Liver (tissue), 9 donors: ENCODE results near the gene PADI3. TPM values are rescaled to one million over a fixed set of nuclear protein-coding genes. Genes with fewer than 3 reads are reported as not detected.

Experiments
- DNase-seq: peaks from one replicate; pipeline ENCODE4 v3.0.0-alpha.2; 2017; ENCODE audit warnings: low spot score
- H3K27ac ChIP-seq, 2 donors: one replicate each; pipeline ENCODE4 v1.7.0; 2013; ENCODE audit warnings: inconsistent platforms in 2 of 2, low read length in 2 of 2, control low read depth in 1 of 2, low read depth in 1 of 2, mild to moderate bottlenecking in 1 of 2
- H3K27me3 ChIP-seq, 4 donors: one replicate each; pipeline versions ENCODE4 v1.6.1 to v1.7.0; 2013; ENCODE audit warnings: low read length in 3 of 4, inconsistent platforms in 1 of 4, mild to moderate bottlenecking in 1 of 4, moderate library complexity in 1 of 4; ENCODE audit not compliant: control insufficient read depth in 4 of 4, insufficient read depth in 4 of 4
- H3K36me3 ChIP-seq, 4 donors: one replicate each; pipeline versions ENCODE4 v1.6.1 to v1.7.0; 2013; ENCODE audit warnings: low read length in 3 of 4, mild to moderate bottlenecking in 3 of 4, low read depth in 1 of 4, moderate library complexity in 1 of 4; ENCODE audit not compliant: control insufficient read depth in 4 of 4, insufficient read depth in 3 of 4
- H3K4me1 ChIP-seq, 4 donors: one replicate each; pipeline versions ENCODE4 v1.6.1 to v1.7.0; 2013; ENCODE audit warnings: low read length in 3 of 4, mild to moderate bottlenecking in 3 of 4, moderate library complexity in 1 of 4; ENCODE audit not compliant: control insufficient read depth in 4 of 4, insufficient read depth in 4 of 4
- H3K4me3 ChIP-seq, 3 donors: one replicate each; pipeline versions ENCODE4 v1.6.1 to v1.7.0; 2013; ENCODE audit warnings: low read length in 3 of 3, control low read depth in 1 of 3, low read depth in 1 of 3, mild to moderate bottlenecking in 1 of 3
- H3K9ac ChIP-seq, 2 donors: one replicate each; pipeline ENCODE4 v1.7.0; 2013; ENCODE audit warnings: low read length in 2 of 2, mild to moderate bottlenecking in 2 of 2, moderate library complexity in 2 of 2, control low read depth in 1 of 2, low read depth in 1 of 2
- H3K9me3 ChIP-seq, 4 donors: one replicate each; pipeline versions ENCODE4 v1.6.1 to v1.7.0; 2013; ENCODE audit warnings: low read length in 3 of 4; ENCODE audit not compliant: control insufficient read depth in 4 of 4
- ATF3 ChIP-seq: IDR thresholded peaks from 2 replicates; pipeline ENCODE4 v1.6.1; 2016; ENCODE audit warnings: antibody characterized with exemption
- CTCF ChIP-seq: fragments of 150-350 bp; IDR thresholded peaks from 2 replicates; pipeline ENCODE4 v1.5.1; 2017; ENCODE audit warnings: improper control_type of control experiment, low read depth, low read length; ENCODE audit not compliant: missing input control
- EGR1 ChIP-seq, 2 donors: IDR thresholded peaks; 2 replicates each; pipeline ENCODE4 v1.6.1; 2016 to 2018; ENCODE audit warnings: antibody characterized with exemption in 2 of 2, low read depth in 2 of 2
- FOXA1 ChIP-seq: IDR thresholded peaks from 2 replicates; pipeline ENCODE4 v1.6.1; 2016; ENCODE audit warnings: antibody characterized with exemption
- FOXA2 ChIP-seq: IDR thresholded peaks from 2 replicates; pipeline ENCODE4 v1.6.1; 2016; ENCODE audit warnings: antibody characterized with exemption
- GABPA ChIP-seq, 2 donors: IDR thresholded peaks in 1 of 2; conservative IDR thresholded peaks in 1 of 2; 2 replicates each; pipeline ENCODE4 v1.6.1; 2016; ENCODE audit warnings: antibody characterized with exemption in 2 of 2, mild to moderate bottlenecking in 1 of 2, moderate library complexity in 1 of 2
- HNF4A ChIP-seq, 2 donors: conservative IDR thresholded peaks; 2 replicates each; pipeline ENCODE4 v1.6.1; 2016; ENCODE audit warnings: antibody characterized with exemption in 2 of 2, mild to moderate bottlenecking in 2 of 2
- JUND ChIP-seq, 2 donors: IDR thresholded peaks; 2 replicates each; pipeline ENCODE4 v1.6.1; 2016; ENCODE audit warnings: antibody characterized with exemption in 2 of 2
- MAX ChIP-seq: IDR thresholded peaks from 2 replicates; pipeline ENCODE4 v1.6.1; 2016; ENCODE audit warnings: antibody characterized with exemption
- NR2F2 ChIP-seq: IDR thresholded peaks from 2 replicates; pipeline ENCODE4 v1.6.1; 2016; ENCODE audit warnings: antibody characterized with exemption
- RAD21 ChIP-seq, 2 donors: IDR thresholded peaks; 2 replicates each; pipeline ENCODE4 v1.6.1; 2016; ENCODE audit warnings: antibody characterized with exemption in 2 of 2, mild to moderate bottlenecking in 2 of 2
- REST ChIP-seq: IDR thresholded peaks from 2 replicates; pipeline ENCODE4 v1.6.1; 2016; ENCODE audit warnings: antibody characterized with exemption, mild to moderate bottlenecking
- RXRA ChIP-seq, 2 donors: IDR thresholded peaks; 2 replicates each; pipeline ENCODE4 v1.6.1; 2017 to 2018; ENCODE audit warnings: antibody characterized with exemption in 2 of 2, mild to moderate bottlenecking in 1 of 2
- SP1 ChIP-seq: IDR thresholded peaks from 2 replicates; pipeline ENCODE4 v1.6.1; 2018; ENCODE audit warnings: antibody characterized with exemption, mild to moderate bottlenecking
- TAF1 ChIP-seq: conservative IDR thresholded peaks from 2 replicates; pipeline ENCODE4 v1.6.1; 2016; ENCODE audit warnings: antibody characterized with exemption, mild to moderate bottlenecking
- YY1 ChIP-seq: IDR thresholded peaks from 2 replicates; pipeline ENCODE4 v1.6.1; 2016; ENCODE audit warnings: antibody characterized with exemption, mild to moderate bottlenecking
- ZBTB33 ChIP-seq: IDR thresholded peaks from 2 replicates; pipeline ENCODE4 v1.6.1; 2016; ENCODE audit warnings: antibody characterized with exemption
- WGBS: extraction: QIAGEN DNeasy Blood & Tissue Kit; methylation state at CpG from one replicate; pipeline ENCODE4 v1.1.7; 2013; 5-methylcytosine and 5-hydroxymethylcytosine counted together
- polyA plus RNA-seq, 2 donors: library from polyadenylated mRNA; stranded (reverse) in 1 of 2; unstranded in 1 of 2; fragments of 200-250 nt in 1 of 2; fragments of >200 nt in 1 of 2; fragmentation: Nextera tagmentation in 1 of 2; extraction: Ambion mirVana in 1 of 2; gene quantifications; one replicate each; pipeline versions ENCODE4 v1.2.1 to v1.2.3, GENCODE V29; 2013 to 2015
- total RNA-seq, 2 donors: library from RNA; depleted of rRNA; stranded (reverse); fragments of >200 nt; gene quantifications; one replicate each; pipeline ENCODE4 v1.2.3, GENCODE V29; 2014
- donor health status: healthy.
- donor health status: healthy.
- donor health status: healthy.
- donor health status: healthy.
- donor health status: healthy.

Gene PADI3
- total and polyA plus RNA-seq, 4 donors = not detected

- Histone ChIP-seq H3K36me3 (no peaks in the 10 kb centered on the region), H3K9ac (no peak overlapping the region), H3K4me3 (no peak overlapping the region), H3K27ac (no peak overlapping the region), H3K4me1 (no peaks in the 10 kb centered on the region), H3K9me3 (no peaks in the 10 kb centered on the region), H3K27me3 (no peaks in the 10 kb centered on the region)
- TF ChIP-seq YY1 (no peak), ATF3 (no peak), NR2F2 (no peak), JUND (IDR thresholded peaks at IDR 0.05) (no peak), SP1 (no peak), MAX (no peak), FOXA2 (no peak), RXRA (IDR thresholded peaks at IDR 0.05) (no peak), GABPA (IDR thresholded peaks at IDR 0.05 in 1 of 2, conservative IDR thresholded peaks at IDR 0.05 in 1 of 2) (no peak), HNF4A (conservative IDR thresholded peaks at IDR 0.05) (no peak), EGR1 (IDR thresholded peaks at IDR 0.05; ENCODE audit: low read depth in 2 of 2) (no peak), CTCF (no peak), TAF1 (no peak)
- no peak for DNase-seq
- 82% methylated on average over 2 of the region's 2 CpGs for WGBS
These were observed 1.9 kb upstream of the PADI3 start for GRCh38 chr1:17246971-17247370.

GRCh38 chr1:17250601-17251000 lies 1.7 kb downstream of the PADI3 start:
- H3K4me1 ChIP-seq = no peaks in the 10 kb centered on the region
- no peak for DNase-seq
- no peak overlapping the region for H3K27ac ChIP-seq
- H3K9me3 ChIP-seq = no peaks in the 10 kb centered on the region
- H3K36me3 ChIP-seq = no peaks in the 10 kb centered on the region
- H3K27me3 ChIP-seq = no peaks in the 10 kb centered on the region
- no peak overlapping the region for H3K9ac ChIP-seq
- TF ChIP-seq FOXA2 = no peak
- no peak for TF ChIP-seq NR2F2
- TF ChIP-seq ZBTB33 = no peak
- no peak for TF ChIP-seq EGR1 (IDR thresholded peaks at IDR 0.05; ENCODE audit: low read depth in 2 of 2)
- TF ChIP-seq FOXA1 = no peak
- TF ChIP-seq YY1 = no peak
- no peak for TF ChIP-seq REST
- TF ChIP-seq RAD21 (IDR thresholded peaks at IDR 0.05) = no peak
- no peak for TF ChIP-seq RXRA (IDR thresholded peaks at IDR 0.05)
- no peak for TF ChIP-seq JUND (IDR thresholded peaks at IDR 0.05)
- 46% methylated on average over 7 of the region's 7 CpGs for WGBS
- no peak overlapping the region for H3K4me3 ChIP-seq
